ENCODE results near the gene COL26A1.

COL26A1 gene

DNA sequence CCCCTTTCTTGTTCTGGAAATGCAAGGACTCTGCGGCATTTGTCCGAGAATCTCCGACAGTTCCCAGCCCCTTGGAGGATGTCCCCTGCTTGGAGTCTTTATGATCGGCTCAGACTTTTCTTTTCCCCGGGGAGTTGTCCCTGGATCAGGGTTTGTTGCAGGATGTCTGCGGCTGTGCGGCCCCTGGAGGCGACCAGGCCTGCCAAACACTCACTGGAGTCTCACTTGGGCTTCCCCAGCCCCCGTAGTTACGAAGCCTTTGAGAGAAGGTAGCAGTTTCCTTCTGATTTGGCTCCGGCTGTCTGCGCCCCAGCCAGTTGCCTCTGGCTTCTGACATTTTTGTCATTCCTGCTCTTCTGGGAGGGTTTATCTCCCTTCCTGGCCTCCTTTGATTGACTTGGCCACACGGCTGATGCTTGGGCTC is 16.1 kb downstream of the COL26A1 start:
- TF ChIP-seq, protein P1, sequence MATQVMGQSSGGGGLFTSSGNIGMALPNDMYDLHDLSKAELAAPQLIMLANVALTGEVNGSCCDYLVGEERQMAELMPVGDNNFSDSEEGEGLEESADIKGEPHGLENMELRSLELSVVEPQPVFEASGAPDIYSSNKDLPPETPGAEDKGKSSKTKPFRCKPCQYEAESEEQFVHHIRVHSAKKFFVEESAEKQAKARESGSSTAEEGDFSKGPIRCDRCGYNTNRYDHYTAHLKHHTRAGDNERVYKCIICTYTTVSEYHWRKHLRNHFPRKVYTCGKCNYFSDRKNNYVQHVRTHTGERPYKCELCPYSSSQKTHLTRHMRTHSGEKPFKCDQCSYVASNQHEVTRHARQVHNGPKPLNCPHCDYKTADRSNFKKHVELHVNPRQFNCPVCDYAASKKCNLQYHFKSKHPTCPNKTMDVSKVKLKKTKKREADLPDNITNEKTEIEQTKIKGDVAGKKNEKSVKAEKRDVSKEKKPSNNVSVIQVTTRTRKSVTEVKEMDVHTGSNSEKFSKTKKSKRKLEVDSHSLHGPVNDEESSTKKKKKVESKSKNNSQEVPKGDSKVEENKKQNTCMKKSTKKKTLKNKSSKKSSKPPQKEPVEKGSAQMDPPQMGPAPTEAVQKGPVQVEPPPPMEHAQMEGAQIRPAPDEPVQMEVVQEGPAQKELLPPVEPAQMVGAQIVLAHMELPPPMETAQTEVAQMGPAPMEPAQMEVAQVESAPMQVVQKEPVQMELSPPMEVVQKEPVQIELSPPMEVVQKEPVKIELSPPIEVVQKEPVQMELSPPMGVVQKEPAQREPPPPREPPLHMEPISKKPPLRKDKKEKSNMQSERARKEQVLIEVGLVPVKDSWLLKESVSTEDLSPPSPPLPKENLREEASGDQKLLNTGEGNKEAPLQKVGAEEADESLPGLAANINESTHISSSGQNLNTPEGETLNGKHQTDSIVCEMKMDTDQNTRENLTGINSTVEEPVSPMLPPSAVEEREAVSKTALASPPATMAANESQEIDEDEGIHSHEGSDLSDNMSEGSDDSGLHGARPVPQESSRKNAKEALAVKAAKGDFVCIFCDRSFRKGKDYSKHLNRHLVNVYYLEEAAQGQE (IDR thresholded peaks at IDR 0.05; ENCODE audit: insufficient read depth in 1 of 2, low read depth in 2 of 2, low read length in 2 of 2) = no peak
- TF ChIP-seq TAF1 (IDR thresholded peaks at IDR 0.05; ENCODE audit: borderline replicate concordance, insufficient read depth, low read length) = no peak
- TF ChIP-seq POLR2AphosphoS5 (IDR thresholded peaks at IDR 0.05; ENCODE audit: low read depth, low read length) = no peak
- no peak for TF ChIP-seq FOXP2 (optimal IDR thresholded peaks at IDR 0.05; ENCODE audit: borderline replicate concordance, extremely low read depth, extremely low read length, insufficient read depth)
- TF ChIP-seq SIN3A (IDR thresholded peaks at IDR 0.05; ENCODE audit: borderline replicate concordance, insufficient read depth, low read length) = no peak

DNA sequence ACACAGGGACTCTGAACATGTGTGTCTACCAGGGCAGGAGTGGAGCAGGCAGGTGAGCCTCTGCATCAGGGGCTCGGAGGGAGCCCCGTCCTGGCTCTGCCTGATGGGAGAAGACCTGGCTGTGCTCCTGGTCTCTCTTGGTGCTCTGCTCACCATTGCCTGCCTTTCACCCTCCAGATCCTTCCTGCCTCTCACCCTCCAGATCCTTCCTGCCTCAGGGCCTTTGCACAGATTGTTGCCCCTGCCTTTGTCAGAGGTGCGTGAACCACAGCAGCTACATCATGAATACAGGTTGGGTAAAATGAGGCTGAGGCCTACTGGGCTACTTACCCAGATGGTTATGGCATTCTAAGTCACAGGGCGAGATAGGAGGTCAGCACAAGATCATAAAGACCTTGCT is 16.6 kb downstream of the COL26A1 start:
- no peak for TF ChIP-seq FOXP2 (optimal IDR thresholded peaks at IDR 0.05; ENCODE audit: borderline replicate concordance, extremely low read depth, extremely low read length, insufficient read depth)
- no peak for TF ChIP-seq POLR2AphosphoS5 (IDR thresholded peaks at IDR 0.05; ENCODE audit: low read depth, low read length)
- no peak for TF ChIP-seq TAF1 (IDR thresholded peaks at IDR 0.05; ENCODE audit: borderline replicate concordance, insufficient read depth, low read length)

DNA sequence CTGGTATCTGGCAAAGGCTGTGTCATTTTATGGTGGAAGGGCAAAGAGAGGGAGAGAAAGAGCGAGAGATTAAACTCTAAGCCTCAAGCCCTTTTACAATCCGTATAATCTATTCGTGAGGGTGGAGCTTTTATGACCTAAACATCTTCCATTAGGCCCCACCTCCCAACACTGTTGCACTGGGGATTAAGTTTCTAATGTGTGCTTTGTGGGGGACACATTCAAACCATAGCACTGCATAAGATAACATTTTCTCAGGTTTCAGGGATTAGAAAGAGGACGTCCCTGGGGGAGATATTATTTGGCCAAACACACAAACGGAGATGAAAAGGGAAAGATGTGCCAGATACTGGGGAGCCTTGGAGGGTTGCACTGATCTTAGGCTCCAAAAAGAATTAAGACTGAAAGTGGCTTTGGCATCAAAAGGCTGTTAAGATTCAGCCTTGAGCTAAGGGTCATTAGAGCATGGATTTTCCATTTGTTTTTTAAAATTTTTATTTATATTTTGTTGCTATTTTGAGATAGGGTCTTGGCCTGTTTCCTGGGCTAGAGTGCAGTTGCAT is 19.0 kb downstream of the COL26A1 start:
- TF ChIP-seq, protein P1 (IDR thresholded peaks at IDR 0.05; ENCODE audit: insufficient read depth in 1 of 2, low read depth in 2 of 2, low read length in 2 of 2) = no peak
- TF ChIP-seq SIN3A (IDR thresholded peaks at IDR 0.05; ENCODE audit: borderline replicate concordance, insufficient read depth, low read length) (no peak), TAF1 (IDR thresholded peaks at IDR 0.05; ENCODE audit: borderline replicate concordance, insufficient read depth, low read length) (no peak), POLR2AphosphoS5 (IDR thresholded peaks at IDR 0.05; ENCODE audit: low read depth, low read length) (no peak), FOXP2 (optimal IDR thresholded peaks at IDR 0.05; ENCODE audit: borderline replicate concordance, extremely low read depth, extremely low read length, insufficient read depth) (no peak)

DNA sequence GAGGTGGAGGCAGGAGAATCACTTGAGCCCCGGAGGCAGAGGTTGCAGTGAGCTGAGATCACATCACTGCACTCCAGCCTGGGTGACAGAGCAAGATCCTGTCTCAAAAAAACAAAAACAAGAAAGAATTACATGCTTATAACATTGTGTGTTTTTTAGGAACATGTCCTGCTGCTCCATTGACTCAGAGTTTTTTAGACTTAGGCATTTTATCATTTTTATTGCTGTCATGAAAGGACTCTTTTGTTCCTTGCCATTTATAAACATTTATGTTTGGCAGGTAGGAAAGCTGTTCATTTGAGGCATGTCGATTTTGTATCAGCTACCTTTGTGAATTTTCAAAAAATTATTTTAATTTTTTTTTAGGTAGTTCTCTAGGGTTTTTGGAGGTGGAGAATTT is 20.3 kb downstream of the COL26A1 start:
- TF ChIP-seq, protein P1 (IDR thresholded peaks at IDR 0.05; ENCODE audit: insufficient read depth in 1 of 2, low read depth in 2 of 2, low read length in 2 of 2) = no peak
- no peak for TF ChIP-seq SIN3A (IDR thresholded peaks at IDR 0.05; ENCODE audit: borderline replicate concordance, insufficient read depth, low read length)

DNA sequence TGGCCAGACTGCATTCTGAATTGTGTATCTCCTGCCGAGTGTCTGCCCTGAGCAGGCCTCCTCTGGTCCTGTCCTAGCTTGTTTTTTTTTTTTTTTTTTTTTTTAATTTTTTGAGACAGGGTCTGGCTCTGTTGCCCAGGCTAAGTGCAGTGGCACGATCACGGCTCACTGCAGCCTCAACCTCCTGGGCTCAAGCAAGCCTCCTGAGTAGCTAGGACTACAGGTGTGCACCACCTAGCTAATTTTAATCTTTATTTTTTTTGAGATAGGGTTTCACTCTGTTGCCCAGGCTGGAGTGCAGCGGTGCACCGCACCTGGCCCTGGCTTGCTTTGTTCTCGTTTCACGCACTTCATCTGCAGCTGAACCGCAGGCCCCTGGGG is 23.5 kb downstream of the COL26A1 start:
- no peak for TF ChIP-seq FOXP2 (optimal IDR thresholded peaks at IDR 0.05; ENCODE audit: borderline replicate concordance, extremely low read depth, extremely low read length, insufficient read depth)
- TF ChIP-seq, protein P1 (IDR thresholded peaks at IDR 0.05; ENCODE audit: insufficient read depth in 1 of 2, low read depth in 2 of 2, low read length in 2 of 2) = no peak
- no peak for TF ChIP-seq SIN3A (IDR thresholded peaks at IDR 0.05; ENCODE audit: borderline replicate concordance, insufficient read depth, low read length)
- TF ChIP-seq TAF1 (IDR thresholded peaks at IDR 0.05; ENCODE audit: borderline replicate concordance, insufficient read depth, low read length) = no peak
- no peak for TF ChIP-seq POLR2AphosphoS5 (IDR thresholded peaks at IDR 0.05; ENCODE audit: low read depth, low read length)

All from PFSK-1 (cell line).